ENCODE measurements around the gene SH3TC1.

Gene SH3TC1

GRCh38 chr4:8247047-8247930, 48.2 kb downstream of the SH3TC1 start:
- no peak for DNase-seq

GRCh38 chr4:8248091-8248490, 49.0 kb downstream of the SH3TC1 start:
- no peak for DNase-seq

- DNase-seq = no peak
Measured at GRCh38 chr4:8250227-8250626, 51.1 kb downstream of the SH3TC1 start.

- no peak for DNase-seq
Measured at GRCh38 chr4:8250637-8251036, 51.5 kb downstream of the SH3TC1 start.

- DNase-seq = no peak
Measured at GRCh38 chr4:8251110-8251883, 52.2 kb downstream of the SH3TC1 start.

GRCh38 chr4:8252301-8253173, 53.4 kb downstream of the SH3TC1 start:
- DNase-seq = no peak

GRCh38 chr4:8254076-8254475, 55.0 kb downstream of the SH3TC1 start:
- DNase-seq = no peak

- peak; percentile 46 for DNase-seq
Measured at GRCh38 chr4:8255698-8256441, 56.8 kb downstream of the SH3TC1 start.

GRCh38 chr4:8257854-8258253, 58.8 kb downstream of the SH3TC1 start:
- no peak for DNase-seq

- DNase-seq = no peak
Measured at GRCh38 chr4:8258552-8259212, 59.6 kb downstream of the SH3TC1 start.

- DNase-seq = no peak
Measured at GRCh38 chr4:8259743-8260430, 60.8 kb downstream of the SH3TC1 start.

- DNase-seq = peak; percentile 47
Measured at GRCh38 chr4:8260656-8261111, 61.6 kb downstream of the SH3TC1 start.

GRCh38 chr4:8261851-8262535, 62.9 kb downstream of the SH3TC1 start:
- peak; percentile 50 for DNase-seq

GRCh38 chr4:8262637-8263322, 63.7 kb downstream of the SH3TC1 start:
- DNase-seq = no peak

GRCh38 chr4:8263397-8263796, 64.3 kb downstream of the SH3TC1 start:
- DNase-seq = no peak

GRCh38 chr4:8264106-8264505, 65.0 kb downstream of the SH3TC1 start:
- no peak for DNase-seq

- no peak for DNase-seq
Measured at GRCh38 chr4:8265171-8265929, 66.3 kb downstream of the SH3TC1 start.

GRCh38 chr4:8266088-8266487, 67.0 kb downstream of the SH3TC1 start:
- no peak for DNase-seq

GRCh38 chr4:8266508-8266907, 67.4 kb downstream of the SH3TC1 start:
- DNase-seq = no peak
